ENCODE measurements around the gene TOE1.

Gene TOE1

DNA sequence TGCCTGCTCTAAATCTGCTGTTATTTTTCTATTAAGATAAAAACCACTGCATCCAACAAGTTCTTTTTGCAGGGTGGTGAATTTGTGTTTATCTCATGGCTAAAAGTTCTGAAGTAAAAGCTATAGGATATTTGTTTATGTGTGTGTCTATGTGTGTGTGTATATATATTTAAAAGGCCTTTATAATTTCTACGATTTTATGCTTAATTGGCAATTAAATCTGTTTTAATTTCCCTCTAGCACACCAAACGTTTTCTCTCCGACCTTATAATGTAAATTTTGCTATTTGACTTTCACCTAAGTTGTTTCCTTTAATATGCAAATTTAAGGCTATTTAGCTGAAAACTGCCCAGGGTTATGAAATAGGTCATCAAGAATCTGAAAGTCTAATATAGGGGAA is 33.1 kb upstream of the TOE1 start:
- H3K36me3 ChIP-seq (ENCODE audit: insufficient read depth, low read length): no peaks in the 10 kb centered on the region
- H3K4me1 ChIP-seq (ENCODE audit: insufficient read depth, low read length, severe bottlenecking): peaks cover 40% of the 10 kb centered on the region
- peak overlapping the region; percentile 46; the same call in 1 of the 2 replicates for H3K4me2 ChIP-seq (ENCODE audit: low read length)
- H3K9me3 ChIP-seq (ENCODE audit: low read length): no peaks in the 10 kb centered on the region
- H3K27ac ChIP-seq (ENCODE audit: low read depth, low read length, poor library complexity, severe bottlenecking): peak overlapping the region; percentile 69
- no peaks in the 10 kb centered on the region for H3K9me2 ChIP-seq (ENCODE audit: low read depth, low read length)
- no peak overlapping the region; the same call in 1 of the 2 replicates for H3K9ac ChIP-seq (ENCODE audit: low read length)
- no peaks in the 10 kb centered on the region for H4K20me1 ChIP-seq (ENCODE audit: insufficient read depth, low read length)
- H2AFZ ChIP-seq (ENCODE audit: low read length): 0 out of 2 replicates have a peak overlapping the region, but pooled peaks have one; percentile 34
- H3K27me3 ChIP-seq (ENCODE audit: insufficient read depth, low read length): no peaks in the 10 kb centered on the region
- no peak for TF ChIP-seq EZH2 (IDR thresholded peaks at IDR 0.05; ENCODE audit: borderline replicate concordance, low read length)
- TF ChIP-seq, protein P1, sequence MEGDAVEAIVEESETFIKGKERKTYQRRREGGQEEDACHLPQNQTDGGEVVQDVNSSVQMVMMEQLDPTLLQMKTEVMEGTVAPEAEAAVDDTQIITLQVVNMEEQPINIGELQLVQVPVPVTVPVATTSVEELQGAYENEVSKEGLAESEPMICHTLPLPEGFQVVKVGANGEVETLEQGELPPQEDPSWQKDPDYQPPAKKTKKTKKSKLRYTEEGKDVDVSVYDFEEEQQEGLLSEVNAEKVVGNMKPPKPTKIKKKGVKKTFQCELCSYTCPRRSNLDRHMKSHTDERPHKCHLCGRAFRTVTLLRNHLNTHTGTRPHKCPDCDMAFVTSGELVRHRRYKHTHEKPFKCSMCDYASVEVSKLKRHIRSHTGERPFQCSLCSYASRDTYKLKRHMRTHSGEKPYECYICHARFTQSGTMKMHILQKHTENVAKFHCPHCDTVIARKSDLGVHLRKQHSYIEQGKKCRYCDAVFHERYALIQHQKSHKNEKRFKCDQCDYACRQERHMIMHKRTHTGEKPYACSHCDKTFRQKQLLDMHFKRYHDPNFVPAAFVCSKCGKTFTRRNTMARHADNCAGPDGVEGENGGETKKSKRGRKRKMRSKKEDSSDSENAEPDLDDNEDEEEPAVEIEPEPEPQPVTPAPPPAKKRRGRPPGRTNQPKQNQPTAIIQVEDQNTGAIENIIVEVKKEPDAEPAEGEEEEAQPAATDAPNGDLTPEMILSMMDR (IDR thresholded peaks at IDR 0.05; ENCODE audit: low read length): no peak
- H3K4me3 ChIP-seq (ENCODE audit: low read depth, low read length, poor library complexity, severe bottlenecking): no peak overlapping the region
- H3K79me2 ChIP-seq (ENCODE audit: insufficient read depth, low read length): no peaks in the 10 kb centered on the region
- no peaks in the 10 kb centered on the region for H3F3A ChIP-seq (ENCODE audit: insufficient read depth, low read length)

DNA sequence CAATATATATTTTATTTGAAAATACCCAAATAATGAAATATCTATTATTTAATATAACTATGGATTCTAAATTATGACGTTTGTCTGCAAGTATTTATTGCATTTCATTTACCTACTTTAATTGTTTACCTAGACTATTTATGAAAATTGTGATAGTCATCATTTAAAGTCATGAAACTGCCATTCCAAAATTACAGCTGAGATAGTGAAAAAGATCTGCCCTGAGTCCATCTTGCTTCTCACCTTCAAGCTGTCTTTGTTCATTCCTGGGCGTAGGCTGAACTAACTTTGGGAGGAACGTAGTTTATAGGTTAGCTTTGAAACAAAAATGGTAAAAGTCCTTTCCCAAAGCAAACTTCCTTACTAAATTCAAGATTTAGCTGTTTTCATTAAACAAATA is 25.7 kb upstream of the TOE1 start:
- no peaks in the 10 kb centered on the region; the same call in 1 of the 2 replicates for H3K36me3 ChIP-seq (ENCODE audit: insufficient read depth, low read length)
- H3K9ac ChIP-seq (ENCODE audit: low read length): no peak overlapping the region
- no peak overlapping the region for H3K4me3 ChIP-seq (ENCODE audit: low read depth, low read length, poor library complexity, severe bottlenecking)
- H4K20me1 ChIP-seq (ENCODE audit: insufficient read depth, low read length): no peaks in the 10 kb centered on the region
- no peak overlapping the region for H2AFZ ChIP-seq (ENCODE audit: low read length)
- no peak for TF ChIP-seq EZH2 (IDR thresholded peaks at IDR 0.05; ENCODE audit: borderline replicate concordance, low read length)
- TF ChIP-seq, protein P1 (IDR thresholded peaks at IDR 0.05; ENCODE audit: low read length): no peak
- H3K27ac ChIP-seq (ENCODE audit: low read depth, low read length, poor library complexity, severe bottlenecking): no peak overlapping the region
- no peaks in the 10 kb centered on the region for H3K9me2 ChIP-seq (ENCODE audit: low read depth, low read length)
- peaks cover 4% of the 10 kb centered on the region; the same call in 1 of the 2 replicates for H3K9me3 ChIP-seq (ENCODE audit: low read length)
- no peaks in the 10 kb centered on the region for H3K79me2 ChIP-seq (ENCODE audit: insufficient read depth, low read length)
- peaks cover 4% of the 10 kb centered on the region; the same call in 1 of the 2 replicates for H3K27me3 ChIP-seq (ENCODE audit: insufficient read depth, low read length)
- no peaks in the 10 kb centered on the region for H3F3A ChIP-seq (ENCODE audit: insufficient read depth, low read length)
- H3K4me1 ChIP-seq (ENCODE audit: insufficient read depth, low read length, severe bottlenecking): no peaks in the 10 kb centered on the region
- H3K4me2 ChIP-seq (ENCODE audit: low read length): no peak overlapping the region

DNA sequence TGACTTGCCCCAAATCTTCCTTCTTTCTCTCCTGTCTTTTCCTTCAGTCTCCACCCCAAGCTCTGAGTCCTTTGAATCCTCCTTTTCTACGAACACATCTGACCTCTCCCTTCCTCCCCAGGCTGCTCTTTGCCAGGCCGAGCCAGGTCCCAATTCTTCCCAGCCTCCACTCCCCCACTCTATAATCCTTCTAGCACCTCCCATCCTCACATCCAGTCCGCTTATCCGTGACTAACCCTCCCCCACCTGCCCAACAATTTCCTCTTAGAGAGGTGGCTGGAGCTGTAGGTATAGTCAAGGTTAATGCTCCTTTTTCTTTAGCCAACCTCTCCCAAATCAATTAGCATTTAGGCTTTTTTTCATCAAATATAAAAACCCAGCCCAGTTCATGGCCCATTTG is 22.8 kb upstream of the TOE1 start:
- H4K20me1 ChIP-seq (ENCODE audit: insufficient read depth, low read length): no peaks in the 10 kb centered on the region
- no peak overlapping the region for H3K4me3 ChIP-seq (ENCODE audit: low read depth, low read length, poor library complexity, severe bottlenecking)
- TF ChIP-seq EZH2 (IDR thresholded peaks at IDR 0.05; ENCODE audit: borderline replicate concordance, low read length): no peak
- TF ChIP-seq, protein P1 (IDR thresholded peaks at IDR 0.05; ENCODE audit: low read length): no peak
- H3K36me3 ChIP-seq (ENCODE audit: insufficient read depth, low read length): no peaks in the 10 kb centered on the region; the same call in 1 of the 2 replicates
- H3K9ac ChIP-seq (ENCODE audit: low read length): no peak overlapping the region
- H3K27me3 ChIP-seq (ENCODE audit: insufficient read depth, low read length): peaks cover 4% of the 10 kb centered on the region; the same call in 1 of the 2 replicates
- no peaks in the 10 kb centered on the region for H3K9me2 ChIP-seq (ENCODE audit: low read depth, low read length)
- no peak overlapping the region for H2AFZ ChIP-seq (ENCODE audit: low read length)
- H3K4me1 ChIP-seq (ENCODE audit: insufficient read depth, low read length, severe bottlenecking): peaks cover 8% of the 10 kb centered on the region
- H3F3A ChIP-seq (ENCODE audit: insufficient read depth, low read length): no peaks in the 10 kb centered on the region
- peaks cover 4% of the 10 kb centered on the region; the same call in 1 of the 2 replicates for H3K9me3 ChIP-seq (ENCODE audit: low read length)
- H3K79me2 ChIP-seq (ENCODE audit: insufficient read depth, low read length): no peaks in the 10 kb centered on the region
- no peak overlapping the region for H3K27ac ChIP-seq (ENCODE audit: low read depth, low read length, poor library complexity, severe bottlenecking)
- no peak overlapping the region for H3K4me2 ChIP-seq (ENCODE audit: low read length)

Data from OCI-LY1 (cell line).